Measurements from ENCODE around the gene TNS3. TPM values are rescaled to one million over a fixed set of nuclear protein-coding genes. Genes with fewer than 3 reads are reported as not detected.

Gene TNS3
- total and polyA plus RNA-seq, 2 experiments from 2014 or later = 2.7 to 5.7 TPM

DNA sequence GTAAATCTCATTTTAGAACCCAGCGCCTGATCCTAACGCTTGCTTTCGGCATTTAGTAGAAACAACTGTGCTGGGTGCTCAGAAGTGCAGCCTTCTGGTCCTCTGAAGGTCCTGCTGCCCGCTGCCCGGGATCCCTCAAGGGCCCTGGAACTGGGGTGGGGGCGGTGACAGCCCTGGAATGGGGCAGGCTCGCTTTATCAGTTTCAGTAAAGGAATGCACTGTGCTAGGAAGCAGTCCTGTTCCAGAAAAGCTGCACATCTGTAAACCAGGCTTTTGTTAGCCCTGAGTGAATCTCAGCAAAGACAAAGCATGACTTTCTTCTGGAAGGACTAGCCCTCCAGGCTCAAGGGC lies 254.6 kb downstream of the TNS3 start:
- Histone ChIP-seq H3K9me3 (ENCODE audit: low read depth) (no peaks in the 10 kb centered on the region), H3K36me3 (no peaks in the 10 kb centered on the region), H3K27me3 (no peaks in the 10 kb centered on the region), H3K4me1 (ENCODE audit: low read depth) (peaks cover 33% of the 10 kb centered on the region), H3K27ac (peak overlapping the region; percentile 98), H3K4me3 (peak overlapping the region; percentile 35)
- DNase-seq (ENCODE audit: low read depth in 1 of 2, low spot score in 1 of 2) = peak in 1 of 2 donors; percentile 57
- no peak for TF ChIP-seq CTCF (IDR thresholded peaks at IDR 0.05; ENCODE audit: low read depth, low read length)

DNA sequence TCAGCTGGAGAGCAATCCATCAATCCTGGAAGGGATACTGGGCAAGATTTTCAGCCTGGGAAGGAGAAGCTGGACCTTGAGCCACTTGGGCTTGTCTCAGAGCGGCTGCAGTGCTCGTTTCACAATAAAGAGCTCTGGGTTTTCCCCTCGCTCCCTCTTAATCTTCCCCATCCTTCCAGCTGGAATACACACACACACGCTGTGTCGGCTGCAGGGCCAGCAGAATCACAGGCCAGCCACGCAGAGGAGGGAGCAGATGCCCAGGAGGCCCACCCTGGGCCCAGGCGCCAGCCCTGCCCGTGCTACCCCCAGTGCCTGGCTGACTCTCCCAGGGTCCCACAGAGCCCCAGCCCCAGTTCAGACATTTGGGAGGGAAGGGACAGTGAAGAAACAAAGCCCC lies 255.1 kb downstream of the TNS3 start:
- Histone ChIP-seq H3K27me3 (no peaks in the 10 kb centered on the region), H3K4me3 (peak overlapping the region; percentile 35), H3K36me3 (no peaks in the 10 kb centered on the region), H3K4me1 (ENCODE audit: low read depth) (peaks cover 30% of the 10 kb centered on the region), H3K27ac (peak overlapping the region; percentile 98), H3K9me3 (ENCODE audit: low read depth) (no peaks in the 10 kb centered on the region)
- TF ChIP-seq CTCF (IDR thresholded peaks at IDR 0.05; ENCODE audit: low read depth, low read length) = no peak
- DNase-seq (ENCODE audit: low read depth in 1 of 2, low spot score in 1 of 2) = peak in 1 of 2 donors; percentile 86

- no peaks in the 10 kb centered on the region for H3K27me3 ChIP-seq
- H3K9me3 ChIP-seq (ENCODE audit: low read depth) = no peaks in the 10 kb centered on the region
- DNase-seq (ENCODE audit: low read depth in 1 of 2, low spot score in 1 of 2) = peak in 1 of 2 donors; percentile 77
- no peaks in the 10 kb centered on the region for H3K36me3 ChIP-seq
- no peak overlapping the region for H3K4me3 ChIP-seq
- H3K27ac ChIP-seq = peak overlapping the region; percentile 98
- TF ChIP-seq CTCF (IDR thresholded peaks at IDR 0.05; ENCODE audit: low read depth, low read length) = peak; percentile 40
- H3K4me1 ChIP-seq (ENCODE audit: low read depth) = peaks cover 30% of the 10 kb centered on the region
Measured at GRCh38 chr7:47326220-47326619, 255.7 kb downstream of the TNS3 start.

GRCh38 chr7:47325337-47325736 lies 256.6 kb downstream of the TNS3 start:
- no peak overlapping the region for H3K27ac ChIP-seq
- no peaks in the 10 kb centered on the region for H3K27me3 ChIP-seq
- H3K4me3 ChIP-seq = no peak overlapping the region
- no peaks in the 10 kb centered on the region for H3K9me3 ChIP-seq (ENCODE audit: low read depth)
- no peak for DNase-seq (ENCODE audit: low read depth in 1 of 2, low spot score in 1 of 2)
- H3K36me3 ChIP-seq = no peaks in the 10 kb centered on the region
- TF ChIP-seq CTCF (IDR thresholded peaks at IDR 0.05; ENCODE audit: low read depth, low read length) = no peak
- peaks cover 30% of the 10 kb centered on the region for H3K4me1 ChIP-seq (ENCODE audit: low read depth)

DNA sequence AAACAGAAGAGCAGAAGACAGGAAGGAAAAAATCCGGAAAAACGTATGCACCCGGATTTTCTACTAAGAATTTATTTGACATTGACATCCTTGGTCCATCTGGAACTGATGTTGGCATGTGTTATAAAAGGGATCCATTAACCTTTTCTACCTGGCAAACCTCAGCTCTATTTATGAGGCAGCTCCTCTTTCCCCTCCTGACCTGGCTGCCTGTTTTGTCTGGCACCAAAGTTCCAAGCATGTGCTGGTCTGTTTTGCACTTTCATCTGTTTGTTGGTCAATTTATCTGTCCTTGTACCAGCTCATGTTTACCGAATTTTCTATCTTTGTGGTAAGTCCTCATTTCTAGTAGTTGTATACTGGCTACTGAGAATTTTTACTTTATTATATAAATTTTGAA lies 258.0 kb downstream of the TNS3 start:
- no peak overlapping the region for H3K27ac ChIP-seq
- H3K9me3 ChIP-seq (ENCODE audit: low read depth) = no peaks in the 10 kb centered on the region
- H3K4me1 ChIP-seq (ENCODE audit: low read depth) = peaks cover 27% of the 10 kb centered on the region
- no peaks in the 10 kb centered on the region for H3K36me3 ChIP-seq
- no peak for DNase-seq (ENCODE audit: low read depth in 1 of 2, low spot score in 1 of 2)
- TF ChIP-seq CTCF (IDR thresholded peaks at IDR 0.05; ENCODE audit: low read depth, low read length) = no peak
- H3K4me3 ChIP-seq = no peak overlapping the region
- no peaks in the 10 kb centered on the region for H3K27me3 ChIP-seq

DNA sequence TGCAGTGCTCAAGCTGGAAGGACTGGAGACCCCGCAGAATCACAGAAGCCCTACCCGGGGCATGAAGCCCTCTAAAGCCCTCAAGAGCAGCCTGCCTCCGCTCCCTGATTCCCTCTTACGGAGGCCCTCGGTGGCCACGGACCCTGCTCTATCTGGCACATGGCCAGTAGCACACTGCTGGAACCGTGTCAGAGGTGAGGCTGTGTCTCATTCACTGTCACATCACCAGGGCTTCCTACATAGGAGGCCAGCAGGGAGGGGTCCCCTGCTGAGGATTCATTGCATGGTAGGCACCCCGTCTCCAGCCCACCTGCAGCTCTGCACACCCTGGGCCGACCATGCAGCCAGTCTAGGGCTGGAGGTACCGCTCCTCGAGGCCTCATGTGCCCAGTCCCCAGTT lies 259.2 kb downstream of the TNS3 start:
- no peak overlapping the region for H3K27ac ChIP-seq
- no peaks in the 10 kb centered on the region for H3K27me3 ChIP-seq
- H3K4me3 ChIP-seq = no peak overlapping the region
- peaks cover 20% of the 10 kb centered on the region for H3K4me1 ChIP-seq (ENCODE audit: low read depth)
- TF ChIP-seq CTCF (IDR thresholded peaks at IDR 0.05; ENCODE audit: low read depth, low read length) = no peak
- no peaks in the 10 kb centered on the region for H3K36me3 ChIP-seq
- DNase-seq (ENCODE audit: low read depth in 1 of 2, low spot score in 1 of 2) = no peak
- H3K9me3 ChIP-seq (ENCODE audit: low read depth) = no peaks in the 10 kb centered on the region

All from cardiac muscle cell (in vitro differentiated cells and primary cell).